ENCODE data around the gene TRIM9. TPM values are rescaled to one million over a fixed set of nuclear protein-coding genes. Genes with fewer than 3 reads are reported as not detected.

The TRIM9 gene
- under 1 TPM in 1 of 3 donors, not detected in 2; 0.17 TPM for polyA plus RNA-seq

DNA sequence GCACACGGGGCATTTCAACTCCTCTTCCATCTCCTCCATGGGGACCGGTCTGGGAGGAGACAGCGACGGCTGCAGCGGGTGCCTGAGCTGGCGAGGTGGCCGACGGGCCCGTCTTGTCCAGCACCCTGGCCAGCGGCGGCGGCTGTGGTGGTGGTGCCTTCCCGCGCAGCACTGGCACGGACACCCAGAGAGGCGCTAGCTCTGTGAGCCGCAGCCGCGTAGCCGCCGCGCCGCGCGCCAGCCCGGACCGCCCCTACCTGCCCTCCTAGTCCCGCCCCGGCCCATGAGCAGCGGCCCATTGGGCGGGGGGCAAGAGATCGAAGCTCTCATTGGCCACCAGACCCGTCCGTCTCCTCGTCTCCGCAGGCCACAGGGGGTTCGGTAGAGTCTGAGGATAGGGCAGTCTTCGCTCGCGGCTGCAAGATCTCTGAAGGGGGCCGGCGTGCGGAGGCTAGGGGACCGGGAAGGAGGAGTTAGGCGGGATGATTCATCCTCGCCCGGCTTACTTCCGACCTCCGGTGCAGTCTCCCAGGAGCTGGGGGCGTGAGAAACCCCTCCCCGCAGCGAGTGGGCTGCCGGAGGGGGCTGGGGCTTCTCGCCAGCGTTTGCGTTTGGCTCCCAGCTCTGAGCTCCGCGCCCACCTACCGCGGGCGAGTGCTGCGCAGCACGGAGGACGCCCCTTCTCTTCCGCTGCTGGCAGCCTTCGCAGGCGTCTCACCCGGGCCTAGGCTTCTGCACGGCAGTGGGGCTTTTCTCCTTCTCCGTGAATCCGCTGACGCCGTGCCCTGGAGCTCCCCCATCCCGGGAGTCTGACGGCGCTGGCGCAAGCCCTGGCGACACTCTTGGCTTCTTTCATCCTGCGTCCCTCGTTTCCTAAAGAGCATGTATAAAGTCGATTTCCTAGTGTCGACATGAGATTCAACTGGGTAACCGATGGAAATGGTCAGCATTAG, at the start of gene TRIM9:
Gene TRIM9, minus strand, starts transcription at position 205 of the 953 bp plus-strand sequence. Its CDS starts 166 bp downstream, at position 39.
- H3K4me3 Mint-ChIP-seq, result peak within 1 kb of the TSS; percentile 88 to 92 (median 91)
- peak; percentile 75 to 82 (median 81) for DNase-seq
- peak within 1 kb of the TSS in 2 of 6 donors; percentile 46 to 75 for H3K27ac Mint-ChIP-seq
- peaks cover 3 to 25% (median 24%) of the 10 kb centered on the region in 3 donors for H3K27me3 Mint-ChIP-seq (ENCODE audit: low read depth in 3 of 3)
- no peaks in the 10 kb centered on the region for H3K36me3 Mint-ChIP-seq
- H3K9me3 Mint-ChIP-seq, result no peaks in the 10 kb centered on the region
- H3K4me1 Mint-ChIP-seq, result peaks cover 20 to 22% of the 10 kb centered on the region in 2 donors

DNA sequence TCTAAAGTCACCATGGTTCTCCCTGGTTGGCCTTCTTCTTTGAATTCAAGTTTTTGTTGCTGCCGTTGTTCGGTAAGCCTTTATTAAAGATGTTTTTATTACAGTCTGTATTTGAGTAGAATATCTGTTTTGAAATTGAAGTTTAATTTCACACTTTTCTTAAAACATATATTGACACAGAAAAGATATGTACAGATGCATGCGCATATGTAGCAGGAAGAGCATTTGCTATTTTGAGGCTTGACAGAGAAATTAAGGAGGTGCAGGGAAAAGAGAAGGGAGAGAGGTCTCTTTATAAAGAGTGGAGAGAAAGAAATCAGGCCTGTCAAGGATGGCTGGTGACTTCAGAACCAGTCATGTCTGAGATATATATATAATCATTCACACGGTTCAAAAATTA, 46.0 kb upstream of the TRIM9 start:
- no peak overlapping the region for H3K27ac Mint-ChIP-seq
- peaks cover 0 to 4% (median 0%) of the 10 kb centered on the region in 3 donors for H3K27me3 Mint-ChIP-seq (ENCODE audit: low read depth in 3 of 3)
- no peak overlapping the region for H3K4me3 Mint-ChIP-seq
- no peaks in the 10 kb centered on the region for H3K4me1 Mint-ChIP-seq
- no peaks in the 10 kb centered on the region for H3K9me3 Mint-ChIP-seq
- peaks cover 3 to 8% (median 4%) of the 10 kb centered on the region in 3 donors for H3K36me3 Mint-ChIP-seq
- no peak for DNase-seq

GRCh38 chr14:51140338-51140737, 45.4 kb upstream of the TRIM9 start:
- H3K4me1 Mint-ChIP-seq, result no peaks in the 10 kb centered on the region
- no peak for DNase-seq
- peaks cover 0 to 2% (median 0%) of the 10 kb centered on the region in 6 donors for H3K9me3 Mint-ChIP-seq
- H3K4me3 Mint-ChIP-seq, result no peak overlapping the region
- peaks cover 3 to 8% (median 4%) of the 10 kb centered on the region in 3 donors for H3K36me3 Mint-ChIP-seq
- H3K27ac Mint-ChIP-seq, result no peak overlapping the region
- peaks cover 0 to 4% (median 0%) of the 10 kb centered on the region in 3 donors for H3K27me3 Mint-ChIP-seq (ENCODE audit: low read depth in 3 of 3)

DNA sequence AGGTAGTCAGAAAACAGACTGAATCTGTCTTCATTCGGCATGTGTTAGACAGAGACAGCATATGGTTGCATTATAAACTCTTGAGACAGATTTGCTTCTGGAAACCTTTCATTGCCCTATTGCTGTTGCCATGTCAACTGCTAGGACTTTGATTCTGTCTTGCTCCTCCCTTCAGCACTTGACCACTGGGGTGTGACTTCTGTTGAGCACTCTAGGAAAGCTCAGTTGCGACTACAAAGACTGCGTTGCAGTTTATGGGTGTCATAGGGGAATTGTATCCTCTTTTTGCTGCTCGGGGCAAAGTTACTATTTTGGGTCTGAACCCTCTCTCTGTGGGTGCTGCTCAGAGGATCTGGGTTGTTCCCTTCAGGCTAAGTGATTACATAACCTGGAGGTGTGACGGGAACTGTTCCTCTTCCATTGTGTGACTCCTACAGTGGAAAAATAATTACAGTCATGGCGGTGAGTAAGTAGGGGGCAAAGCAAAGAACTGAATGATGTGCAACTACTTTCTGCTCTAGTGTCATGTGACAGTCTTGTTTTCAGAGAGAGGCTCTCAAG, 44.3 kb upstream of the TRIM9 start:
- Mint-ChIP-seq H3K4me3 (no peak overlapping the region), H3K4me1 (no peaks in the 10 kb centered on the region), H3K36me3 (peaks cover 3 to 8% (median 4%) of the 10 kb centered on the region in 3 donors), H3K27me3 (ENCODE audit: low read depth in 3 of 3) (peaks cover 0 to 4% (median 2%) of the 10 kb centered on the region in 3 donors), H3K27ac (no peak overlapping the region), H3K9me3 (peaks cover 0 to 3% (median 2%) of the 10 kb centered on the region in 6 donors)
- no peak for DNase-seq

GRCh38 chr14:51138404-51139103, 43.6 kb upstream of the TRIM9 start:
- peaks cover 0 to 9% (median 4%) of the 10 kb centered on the region in 6 donors for H3K9me3 Mint-ChIP-seq
- H3K27me3 Mint-ChIP-seq (ENCODE audit: low read depth in 3 of 3), result peaks cover 0 to 4% (median 4%) of the 10 kb centered on the region in 3 donors
- H3K4me3 Mint-ChIP-seq, result no peak overlapping the region
- H3K4me1 Mint-ChIP-seq, result no peaks in the 10 kb centered on the region
- H3K27ac Mint-ChIP-seq, result no peak overlapping the region
- DNase-seq, result no peak
- H3K36me3 Mint-ChIP-seq, result peaks cover 3 to 8% (median 4%) of the 10 kb centered on the region in 3 donors

GRCh38 chr14:51131516-51131915, 36.6 kb upstream of the TRIM9 start:
- H3K27ac Mint-ChIP-seq, result no peak overlapping the region
- H3K36me3 Mint-ChIP-seq, result peaks cover 0 to 7% (median 0%) of the 10 kb centered on the region in 3 donors
- peaks cover 0 to 15% (median 5%) of the 10 kb centered on the region in 6 donors for H3K9me3 Mint-ChIP-seq
- peaks cover 1 to 6% (median 4%) of the 10 kb centered on the region in 3 donors for H3K27me3 Mint-ChIP-seq (ENCODE audit: low read depth in 3 of 3)
- no peaks in the 10 kb centered on the region for H3K4me1 Mint-ChIP-seq
- no peak overlapping the region for H3K4me3 Mint-ChIP-seq
- no peak for DNase-seq

DNA sequence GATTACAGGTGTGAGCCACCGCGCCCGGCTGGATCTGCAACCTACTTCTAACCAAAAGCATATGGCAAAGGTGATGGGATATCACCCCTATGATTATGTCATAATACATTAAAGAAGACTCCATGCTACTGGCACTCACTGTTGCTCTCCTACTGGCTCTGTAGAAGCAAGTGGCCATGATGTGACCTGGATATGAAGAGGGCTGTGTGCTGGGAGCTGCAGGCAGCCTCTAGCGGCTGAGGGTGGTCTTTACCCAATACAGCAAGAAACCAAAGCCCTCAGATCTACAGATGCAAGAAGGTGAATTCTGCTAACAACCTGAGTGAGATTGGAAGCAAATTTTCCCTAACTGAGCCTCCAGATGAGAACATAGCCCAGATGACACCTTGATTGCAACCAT, 34.2 kb upstream of the TRIM9 start:
- no peaks in the 10 kb centered on the region for H3K4me1 Mint-ChIP-seq
- H3K4me3 Mint-ChIP-seq, result no peak overlapping the region
- H3K36me3 Mint-ChIP-seq, result peaks cover 0 to 4% (median 0%) of the 10 kb centered on the region in 3 donors
- H3K27me3 Mint-ChIP-seq (ENCODE audit: low read depth in 3 of 3), result peaks cover 4 to 6% (median 6%) of the 10 kb centered on the region in 3 donors
- H3K9me3 Mint-ChIP-seq, result peaks cover 0 to 11% (median 3%) of the 10 kb centered on the region in 6 donors
- no peak overlapping the region for H3K27ac Mint-ChIP-seq
- no peak for DNase-seq

- Mint-ChIP-seq H3K9me3 (no peaks in the 10 kb centered on the region), H3K4me1 (no peaks in the 10 kb centered on the region), H3K27ac (no peak overlapping the region), H3K4me3 (no peak overlapping the region), H3K36me3 (no peaks in the 10 kb centered on the region), H3K27me3 (ENCODE audit: low read depth in 3 of 3) (peaks cover 2 to 8% (median 2%) of the 10 kb centered on the region in 3 donors)
- no peak for DNase-seq
Observed at GRCh38 chr14:51124029-51124428, 29.1 kb upstream of the TRIM9 start.

DNA sequence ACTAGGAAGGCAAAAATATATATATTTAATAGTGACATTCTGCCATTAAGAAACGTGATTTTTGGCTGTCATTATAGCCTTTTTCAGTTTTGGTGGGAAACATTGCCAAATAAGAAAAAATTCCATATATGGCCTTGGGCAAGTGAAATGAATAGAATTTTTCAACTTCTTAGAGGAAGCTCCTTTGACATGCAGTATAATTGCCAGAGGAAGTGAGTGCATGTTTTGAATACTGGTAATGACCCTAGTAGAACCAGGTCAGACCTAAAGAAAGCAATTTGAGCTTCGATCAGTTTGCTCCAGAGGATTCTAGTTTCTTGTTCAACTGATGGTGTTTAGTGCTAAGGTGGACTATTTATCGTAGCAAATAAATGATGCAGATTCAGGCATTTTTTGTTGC, 26.2 kb upstream of the TRIM9 start:
- Mint-ChIP-seq H3K9me3 (no peaks in the 10 kb centered on the region), H3K27ac (no peak overlapping the region), H3K36me3 (no peaks in the 10 kb centered on the region), H3K27me3 (ENCODE audit: low read depth in 3 of 3) (peaks cover 0 to 4% (median 0%) of the 10 kb centered on the region in 3 donors), H3K4me1 (no peaks in the 10 kb centered on the region), H3K4me3 (no peak overlapping the region)
- no peak for DNase-seq

DNA sequence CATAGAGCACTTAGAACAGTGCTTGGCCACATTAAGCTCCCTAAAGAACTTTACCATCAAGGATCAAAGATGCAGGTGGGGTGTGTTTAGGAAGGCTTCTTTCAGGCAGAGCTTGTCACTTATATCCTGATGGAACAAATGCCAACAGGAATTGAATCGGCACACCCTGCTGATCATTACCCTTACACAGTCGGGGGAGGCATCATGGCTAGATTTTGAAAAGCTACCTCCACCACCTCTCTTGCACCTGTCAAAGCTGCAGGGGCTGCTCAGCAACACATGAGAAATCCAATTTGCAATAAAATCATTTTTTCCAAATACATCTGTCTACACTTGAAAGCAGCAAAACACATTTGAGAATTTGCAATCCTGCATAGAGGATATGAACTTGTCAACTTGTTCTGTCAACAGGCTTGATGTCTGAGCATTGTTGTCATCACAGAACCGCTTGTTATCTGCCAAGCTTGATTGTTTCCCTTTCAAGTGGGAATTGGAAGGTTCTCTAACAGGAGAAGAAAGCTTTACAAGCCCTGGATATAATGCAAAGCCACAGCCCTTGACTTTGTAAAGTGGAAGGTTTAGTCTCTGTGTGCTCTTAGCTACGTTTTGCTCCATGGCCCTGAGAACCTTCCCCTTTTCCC, 24.6 kb upstream of the TRIM9 start:
- Mint-ChIP-seq H3K36me3 (no peaks in the 10 kb centered on the region), H3K9me3 (no peaks in the 10 kb centered on the region), H3K4me1 (no peaks in the 10 kb centered on the region), H3K27me3 (ENCODE audit: low read depth in 3 of 3) (peaks cover 0 to 2% (median 0%) of the 10 kb centered on the region in 3 donors), H3K4me3 (no peak overlapping the region), H3K27ac (no peak overlapping the region)
- no peak for DNase-seq

DNA sequence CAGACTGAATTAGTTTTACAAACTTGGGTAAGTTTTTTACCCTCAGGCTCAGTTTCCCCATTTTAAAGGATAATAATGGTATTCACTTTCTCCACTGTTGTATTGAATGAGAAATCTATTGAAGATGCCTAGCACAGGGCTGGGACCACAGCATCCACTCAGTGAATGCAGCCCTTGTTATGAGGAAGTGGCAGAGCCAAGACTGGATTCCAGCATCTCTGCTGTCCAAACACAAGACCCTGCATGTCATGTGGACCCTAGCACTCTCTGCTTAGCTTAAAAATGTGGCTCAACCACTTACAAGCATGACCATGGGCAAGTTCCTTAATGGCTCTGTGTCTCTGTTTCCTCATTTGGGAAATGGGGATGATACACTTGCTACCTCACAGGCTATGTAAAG, 24.1 kb upstream of the TRIM9 start:
- H3K4me1 Mint-ChIP-seq, result no peaks in the 10 kb centered on the region
- H3K36me3 Mint-ChIP-seq, result no peaks in the 10 kb centered on the region
- DNase-seq, result no peak
- H3K9me3 Mint-ChIP-seq, result no peaks in the 10 kb centered on the region
- no peak overlapping the region for H3K4me3 Mint-ChIP-seq
- H3K27ac Mint-ChIP-seq, result no peak overlapping the region
- H3K27me3 Mint-ChIP-seq (ENCODE audit: low read depth in 3 of 3), result peaks cover 0 to 2% (median 0%) of the 10 kb centered on the region in 3 donors

GRCh38 chr14:51117593-51117992, 22.7 kb upstream of the TRIM9 start:
- Mint-ChIP-seq H3K4me3 (no peak overlapping the region), H3K36me3 (no peaks in the 10 kb centered on the region), H3K27me3 (ENCODE audit: low read depth in 3 of 3) (peaks cover 0 to 2% (median 0%) of the 10 kb centered on the region in 3 donors), H3K9me3 (no peaks in the 10 kb centered on the region), H3K27ac (no peak overlapping the region), H3K4me1 (no peaks in the 10 kb centered on the region)
- no peak for DNase-seq

DNA sequence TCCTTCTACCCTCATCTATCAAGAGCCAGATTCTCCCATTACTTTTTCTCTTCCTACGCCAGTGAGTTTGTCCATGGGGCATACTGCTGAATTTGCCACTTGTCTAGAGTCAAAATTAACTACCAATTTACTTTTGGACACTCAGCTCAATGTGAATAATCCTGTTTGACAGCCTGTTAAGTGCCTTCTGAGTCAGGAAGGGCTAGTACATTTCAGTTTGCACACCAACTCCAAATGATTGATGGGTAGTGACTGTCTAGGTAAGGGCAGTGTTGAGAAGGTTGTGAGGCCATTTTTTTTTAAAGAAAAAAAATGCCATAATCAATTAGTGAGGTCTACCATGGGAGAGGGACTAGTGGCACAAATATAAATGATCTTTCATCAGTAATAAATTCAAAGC, 21.8 kb upstream of the TRIM9 start:
- Mint-ChIP-seq H3K9me3 (no peaks in the 10 kb centered on the region), H3K36me3 (no peaks in the 10 kb centered on the region), H3K27me3 (ENCODE audit: low read depth in 3 of 3) (peaks cover 0 to 1% (median 0%) of the 10 kb centered on the region in 3 donors), H3K4me3 (no peak overlapping the region), H3K27ac (no peak overlapping the region), H3K4me1 (no peaks in the 10 kb centered on the region)
- no peak for DNase-seq
